ENCODE results near the gene KIRREL1. TPM values are rescaled to one million over a fixed set of nuclear protein-coding genes. Genes with fewer than 3 reads are reported as not detected.

Gene KIRREL1
- 29.3 to 41.0 TPM (median 38.6 TPM) in 5 replicates for total RNA-seq (2022; extraction: Qiagen RNA extraction; ENCODE audit: low read depth)

DNA sequence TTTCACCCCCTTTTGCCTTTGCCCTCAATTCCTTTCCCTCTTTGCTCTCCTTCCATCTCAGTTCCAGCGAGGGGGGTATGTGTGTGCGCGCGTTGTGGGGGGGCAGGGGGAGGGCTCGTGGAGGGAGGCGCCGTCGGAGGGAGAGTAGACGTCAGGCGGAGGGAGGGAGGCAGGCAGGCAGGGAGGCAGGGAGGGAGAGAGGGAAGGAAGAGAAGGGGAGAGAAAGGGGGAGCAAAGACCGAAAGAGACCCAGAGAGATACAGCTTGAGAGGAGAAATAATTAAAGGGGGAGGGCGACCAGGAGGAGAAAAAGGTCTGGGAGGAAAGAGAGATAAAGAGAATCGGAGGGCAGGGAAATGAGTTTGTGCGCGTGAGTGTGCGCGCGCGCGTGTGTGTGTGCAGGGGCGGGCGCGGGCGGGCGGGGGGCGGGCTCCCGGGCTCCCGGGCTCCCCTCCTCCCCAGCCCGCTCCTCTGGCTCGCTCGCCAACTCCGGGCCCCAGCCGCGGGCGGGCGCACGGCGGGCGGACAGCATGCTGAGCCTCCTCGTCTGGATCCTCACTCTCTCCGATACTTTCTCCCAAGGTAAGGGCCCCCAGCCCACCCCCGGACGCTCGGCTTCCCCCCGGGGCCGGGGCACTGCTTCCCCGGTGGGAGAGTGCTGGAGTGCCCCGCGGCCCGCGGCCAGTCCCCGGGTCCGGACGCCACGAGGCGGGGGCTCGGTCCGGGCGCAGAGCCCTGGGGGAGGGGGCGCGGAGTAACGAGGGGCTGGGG lies at the start of gene KIRREL1:
Gene KIRREL1, plus strand, starts transcription at position 499 of the 771 bp plus-strand sequence. Its CDS starts 32 bp downstream, at position 531.

Other genes starting within 250 kb of the KIRREL1 start
- not detected in 5 replicates for gene FCRL2, start 216.5 kb upstream of the KIRREL1 start, total RNA-seq (2022; extraction: Qiagen RNA extraction; ENCODE audit: low read depth)
- gene FCRL1, start 173.5 kb upstream of the KIRREL1 start, total RNA-seq (2022; extraction: Qiagen RNA extraction; ENCODE audit: low read depth): not detected in 5 replicates
- gene CD5L, start 151.8 kb upstream of the KIRREL1 start, total RNA-seq (2022; extraction: Qiagen RNA extraction; ENCODE audit: low read depth): not detected in 5 replicates
- gene CD1D, start 187.2 kb downstream of the KIRREL1 start, total RNA-seq (2022; extraction: Qiagen RNA extraction; ENCODE audit: low read depth): 0.05 TPM in 1 of 5 replicates, not detected in the others